K562 (cell line): ENCODE results near the gene PNPLA8. TPM values are rescaled to one million over a fixed set of nuclear protein-coding genes. Genes with fewer than 3 reads are reported as not detected.

Experiments
- FOXA3 ChIP-seq, 2 experiments: fragments of 450-650 bp in 1 of 2; sonication (generic) in 1 of 2; formaldehyde crosslinking; IDR thresholded peaks in 1 of 2; conservative IDR thresholded peaks in 1 of 2; 2 replicates each; pipeline versions ENCODE4 v1.4.0 to v1.8.0; 2020 to 2022; ENCODE audit warnings: mild to moderate bottlenecking in 2 of 2, missing genetic modification reagents in 1 of 2
- RBM15 ChIP-seq: fragments of 200-400 bp; formaldehyde crosslinking; IDR thresholded peaks from 2 replicates; pipeline ENCODE4 v1.6.1; 2018; ENCODE audit warnings: mild to moderate bottlenecking, low read length, moderate library complexity; ENCODE audit not compliant: insufficient read depth
- SNRNP70 ChIP-seq: fragments of 200-400 bp; formaldehyde crosslinking; optimal IDR thresholded peaks from 2 replicates; pipeline ENCODE3; 2017; ENCODE audit warnings: low read depth, low read length
- ZNF253 ChIP-seq: fragments of 250-450 bp; sonication (Bioruptor Pico); conservative IDR thresholded peaks from 2 replicates; pipeline ENCODE4 v1.6.1; 2021; ENCODE audit warnings: mild to moderate bottlenecking
- polyA plus RNA-seq, 8 experiments: library from polyadenylated mRNA; depleted of rRNA in 4 of 8; stranded (reverse) in 5 of 8; unstranded in 3 of 8; fragments of >200 nt; fragmentation: Nextera tagmentation in 2 of 8; fragmentation: Illumina TruSeq in 1 of 8; extraction: Ambion mirVana in 2 of 8; extraction: Trizol in 1 of 8; gene quantifications; 2 replicates each; pipeline versions ENCODE4 v1.2.1 to v1.2.3, GENCODE V29; 2011 to 2014; ENCODE audit warnings: inconsistent platforms in 1 of 8, missing spikeins in 1 of 8
- total RNA-seq, 7 experiments: library from RNA; depleted of rRNA in 6 of 7; stranded (reverse); fragments of >200 nt in 6 of 7; fragmentation: Illumina TruSeq in 2 of 7; extraction: Trizol in 2 of 7; gene quantifications; 2 replicates each; pipeline versions ENCODE4 v1.2.1 to v1.2.3, GENCODE V29; 2011 to 2021; ENCODE audit warnings: low replicate concordance in 1 of 7
- TF ChIP-seq, protein P1 (sequence below): fragments of 200-600 bp; sonication (generic); IDR thresholded peaks from one replicate; pipeline ENCODE4 v1.6.1; 2012; ENCODE audit warnings: mild to moderate bottlenecking, low read depth, low read length, inconsistent platforms
- TF ChIP-seq, protein P2 (sequence below): sonication (generic); formaldehyde crosslinking; IDR thresholded peaks from 2 replicates; pipeline ENCODE4 v1.8.0; 2023; ENCODE audit warnings: mild to moderate bottlenecking, missing genetic modification reagents
- TF ChIP-seq, protein P3 (sequence below): fragments of 450-650 bp; IDR thresholded peaks from 2 replicates; pipeline ENCODE4 v1.6.1; 2016; ENCODE audit warnings: mild to moderate bottlenecking
- TF ChIP-seq, protein P4 (sequence below): sonication (generic); formaldehyde crosslinking; IDR thresholded peaks from 2 replicates; pipeline ENCODE4 v1.8.0; 2022; ENCODE audit warnings: mild to moderate bottlenecking, missing genetic modification reagents, borderline replicate concordance

PNPLA8 gene
- total and polyA plus RNA-seq, 9 of the 15 experiments (the other 6 are each of a cell fraction or from before 2014, with no cell fraction given): 12.8 to 27.6 (median 16.3) TPM

DNA sequence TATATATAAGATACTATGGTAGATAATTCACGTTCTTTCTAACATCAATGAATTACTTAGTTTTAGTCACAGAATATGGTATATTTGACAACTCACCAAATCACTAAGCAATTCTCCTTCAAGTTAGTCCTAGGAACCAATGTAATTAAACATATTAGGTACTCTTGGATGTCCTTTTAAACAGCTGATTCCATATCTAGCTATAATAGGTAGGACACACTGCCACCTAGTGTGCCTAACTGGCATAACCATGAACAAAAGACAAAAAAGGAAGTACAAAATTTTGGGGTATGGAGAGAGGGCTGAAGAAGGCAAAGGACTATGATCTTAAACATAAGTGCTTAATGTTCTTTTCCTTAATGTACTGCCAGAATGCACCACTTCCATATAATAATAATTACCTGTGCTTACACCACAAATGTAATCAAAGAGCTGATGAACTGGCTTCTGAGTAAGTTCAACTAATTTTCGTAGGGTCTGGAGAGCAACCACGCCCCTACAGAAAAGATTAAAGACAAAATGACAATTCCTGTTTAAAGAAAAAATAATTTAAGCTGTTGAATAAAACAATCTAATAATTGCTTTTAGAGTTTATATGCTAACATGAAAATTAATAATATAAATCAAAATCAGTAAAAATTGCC lies 28.7 kb downstream of the PNPLA8 start (continued):
- TF ChIP-seq, protein P1, sequence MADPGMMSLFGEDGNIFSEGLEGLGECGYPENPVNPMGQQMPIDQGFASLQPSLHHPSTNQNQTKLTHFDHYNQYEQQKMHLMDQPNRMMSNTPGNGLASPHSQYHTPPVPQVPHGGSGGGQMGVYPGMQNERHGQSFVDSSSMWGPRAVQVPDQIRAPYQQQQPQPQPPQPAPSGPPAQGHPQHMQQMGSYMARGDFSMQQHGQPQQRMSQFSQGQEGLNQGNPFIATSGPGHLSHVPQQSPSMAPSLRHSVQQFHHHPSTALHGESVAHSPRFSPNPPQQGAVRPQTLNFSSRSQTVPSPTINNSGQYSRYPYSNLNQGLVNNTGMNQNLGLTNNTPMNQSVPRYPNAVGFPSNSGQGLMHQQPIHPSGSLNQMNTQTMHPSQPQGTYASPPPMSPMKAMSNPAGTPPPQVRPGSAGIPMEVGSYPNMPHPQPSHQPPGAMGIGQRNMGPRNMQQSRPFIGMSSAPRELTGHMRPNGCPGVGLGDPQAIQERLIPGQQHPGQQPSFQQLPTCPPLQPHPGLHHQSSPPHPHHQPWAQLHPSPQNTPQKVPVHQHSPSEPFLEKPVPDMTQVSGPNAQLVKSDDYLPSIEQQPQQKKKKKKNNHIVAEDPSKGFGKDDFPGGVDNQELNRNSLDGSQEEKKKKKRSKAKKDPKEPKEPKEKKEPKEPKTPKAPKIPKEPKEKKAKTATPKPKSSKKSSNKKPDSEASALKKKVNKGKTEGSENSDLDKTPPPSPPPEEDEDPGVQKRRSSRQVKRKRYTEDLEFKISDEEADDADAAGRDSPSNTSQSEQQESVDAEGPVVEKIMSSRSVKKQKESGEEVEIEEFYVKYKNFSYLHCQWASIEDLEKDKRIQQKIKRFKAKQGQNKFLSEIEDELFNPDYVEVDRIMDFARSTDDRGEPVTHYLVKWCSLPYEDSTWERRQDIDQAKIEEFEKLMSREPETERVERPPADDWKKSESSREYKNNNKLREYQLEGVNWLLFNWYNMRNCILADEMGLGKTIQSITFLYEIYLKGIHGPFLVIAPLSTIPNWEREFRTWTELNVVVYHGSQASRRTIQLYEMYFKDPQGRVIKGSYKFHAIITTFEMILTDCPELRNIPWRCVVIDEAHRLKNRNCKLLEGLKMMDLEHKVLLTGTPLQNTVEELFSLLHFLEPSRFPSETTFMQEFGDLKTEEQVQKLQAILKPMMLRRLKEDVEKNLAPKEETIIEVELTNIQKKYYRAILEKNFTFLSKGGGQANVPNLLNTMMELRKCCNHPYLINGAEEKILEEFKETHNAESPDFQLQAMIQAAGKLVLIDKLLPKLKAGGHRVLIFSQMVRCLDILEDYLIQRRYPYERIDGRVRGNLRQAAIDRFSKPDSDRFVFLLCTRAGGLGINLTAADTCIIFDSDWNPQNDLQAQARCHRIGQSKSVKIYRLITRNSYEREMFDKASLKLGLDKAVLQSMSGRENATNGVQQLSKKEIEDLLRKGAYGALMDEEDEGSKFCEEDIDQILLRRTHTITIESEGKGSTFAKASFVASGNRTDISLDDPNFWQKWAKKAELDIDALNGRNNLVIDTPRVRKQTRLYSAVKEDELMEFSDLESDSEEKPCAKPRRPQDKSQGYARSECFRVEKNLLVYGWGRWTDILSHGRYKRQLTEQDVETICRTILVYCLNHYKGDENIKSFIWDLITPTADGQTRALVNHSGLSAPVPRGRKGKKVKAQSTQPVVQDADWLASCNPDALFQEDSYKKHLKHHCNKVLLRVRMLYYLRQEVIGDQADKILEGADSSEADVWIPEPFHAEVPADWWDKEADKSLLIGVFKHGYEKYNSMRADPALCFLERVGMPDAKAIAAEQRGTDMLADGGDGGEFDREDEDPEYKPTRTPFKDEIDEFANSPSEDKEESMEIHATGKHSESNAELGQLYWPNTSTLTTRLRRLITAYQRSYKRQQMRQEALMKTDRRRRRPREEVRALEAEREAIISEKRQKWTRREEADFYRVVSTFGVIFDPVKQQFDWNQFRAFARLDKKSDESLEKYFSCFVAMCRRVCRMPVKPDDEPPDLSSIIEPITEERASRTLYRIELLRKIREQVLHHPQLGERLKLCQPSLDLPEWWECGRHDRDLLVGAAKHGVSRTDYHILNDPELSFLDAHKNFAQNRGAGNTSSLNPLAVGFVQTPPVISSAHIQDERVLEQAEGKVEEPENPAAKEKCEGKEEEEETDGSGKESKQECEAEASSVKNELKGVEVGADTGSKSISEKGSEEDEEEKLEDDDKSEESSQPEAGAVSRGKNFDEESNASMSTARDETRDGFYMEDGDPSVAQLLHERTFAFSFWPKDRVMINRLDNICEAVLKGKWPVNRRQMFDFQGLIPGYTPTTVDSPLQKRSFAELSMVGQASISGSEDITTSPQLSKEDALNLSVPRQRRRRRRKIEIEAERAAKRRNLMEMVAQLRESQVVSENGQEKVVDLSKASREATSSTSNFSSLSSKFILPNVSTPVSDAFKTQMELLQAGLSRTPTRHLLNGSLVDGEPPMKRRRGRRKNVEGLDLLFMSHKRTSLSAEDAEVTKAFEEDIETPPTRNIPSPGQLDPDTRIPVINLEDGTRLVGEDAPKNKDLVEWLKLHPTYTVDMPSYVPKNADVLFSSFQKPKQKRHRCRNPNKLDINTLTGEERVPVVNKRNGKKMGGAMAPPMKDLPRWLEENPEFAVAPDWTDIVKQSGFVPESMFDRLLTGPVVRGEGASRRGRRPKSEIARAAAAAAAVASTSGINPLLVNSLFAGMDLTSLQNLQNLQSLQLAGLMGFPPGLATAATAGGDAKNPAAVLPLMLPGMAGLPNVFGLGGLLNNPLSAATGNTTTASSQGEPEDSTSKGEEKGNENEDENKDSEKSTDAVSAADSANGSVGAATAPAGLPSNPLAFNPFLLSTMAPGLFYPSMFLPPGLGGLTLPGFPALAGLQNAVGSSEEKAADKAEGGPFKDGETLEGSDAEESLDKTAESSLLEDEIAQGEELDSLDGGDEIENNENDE: no peak
- TF ChIP-seq, protein P2, sequence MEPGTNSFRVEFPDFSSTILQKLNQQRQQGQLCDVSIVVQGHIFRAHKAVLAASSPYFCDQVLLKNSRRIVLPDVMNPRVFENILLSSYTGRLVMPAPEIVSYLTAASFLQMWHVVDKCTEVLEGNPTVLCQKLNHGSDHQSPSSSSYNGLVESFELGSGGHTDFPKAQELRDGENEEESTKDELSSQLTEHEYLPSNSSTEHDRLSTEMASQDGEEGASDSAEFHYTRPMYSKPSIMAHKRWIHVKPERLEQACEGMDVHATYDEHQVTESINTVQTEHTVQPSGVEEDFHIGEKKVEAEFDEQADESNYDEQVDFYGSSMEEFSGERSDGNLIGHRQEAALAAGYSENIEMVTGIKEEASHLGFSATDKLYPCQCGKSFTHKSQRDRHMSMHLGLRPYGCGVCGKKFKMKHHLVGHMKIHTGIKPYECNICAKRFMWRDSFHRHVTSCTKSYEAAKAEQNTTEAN (CRISPR knock-in tag): no peak
- TF ChIP-seq SNRNP70: no peak
- 0 out of 4 replicates have a peak, but pooled peaks of 1 of the 2 experiments have one; percentile 14 for TF ChIP-seq FOXA3 (CRISPR knock-in tag; conservative IDR thresholded peaks at IDR 0.05 in 1 of 2, IDR thresholded peaks at IDR 0.05 in 1 of 2)
- TF ChIP-seq, protein P3, sequence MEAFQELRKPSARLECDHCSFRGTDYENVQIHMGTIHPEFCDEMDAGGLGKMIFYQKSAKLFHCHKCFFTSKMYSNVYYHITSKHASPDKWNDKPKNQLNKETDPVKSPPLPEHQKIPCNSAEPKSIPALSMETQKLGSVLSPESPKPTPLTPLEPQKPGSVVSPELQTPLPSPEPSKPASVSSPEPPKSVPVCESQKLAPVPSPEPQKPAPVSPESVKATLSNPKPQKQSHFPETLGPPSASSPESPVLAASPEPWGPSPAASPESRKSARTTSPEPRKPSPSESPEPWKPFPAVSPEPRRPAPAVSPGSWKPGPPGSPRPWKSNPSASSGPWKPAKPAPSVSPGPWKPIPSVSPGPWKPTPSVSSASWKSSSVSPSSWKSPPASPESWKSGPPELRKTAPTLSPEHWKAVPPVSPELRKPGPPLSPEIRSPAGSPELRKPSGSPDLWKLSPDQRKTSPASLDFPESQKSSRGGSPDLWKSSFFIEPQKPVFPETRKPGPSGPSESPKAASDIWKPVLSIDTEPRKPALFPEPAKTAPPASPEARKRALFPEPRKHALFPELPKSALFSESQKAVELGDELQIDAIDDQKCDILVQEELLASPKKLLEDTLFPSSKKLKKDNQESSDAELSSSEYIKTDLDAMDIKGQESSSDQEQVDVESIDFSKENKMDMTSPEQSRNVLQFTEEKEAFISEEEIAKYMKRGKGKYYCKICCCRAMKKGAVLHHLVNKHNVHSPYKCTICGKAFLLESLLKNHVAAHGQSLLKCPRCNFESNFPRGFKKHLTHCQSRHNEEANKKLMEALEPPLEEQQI: peak; percentile 51; the same call in 1 of the 2 replicates
- TF ChIP-seq ZNF253 (CRISPR knock-in tag): no peak
- no peak for TF ChIP-seq RBM15
- TF ChIP-seq, protein P4, sequence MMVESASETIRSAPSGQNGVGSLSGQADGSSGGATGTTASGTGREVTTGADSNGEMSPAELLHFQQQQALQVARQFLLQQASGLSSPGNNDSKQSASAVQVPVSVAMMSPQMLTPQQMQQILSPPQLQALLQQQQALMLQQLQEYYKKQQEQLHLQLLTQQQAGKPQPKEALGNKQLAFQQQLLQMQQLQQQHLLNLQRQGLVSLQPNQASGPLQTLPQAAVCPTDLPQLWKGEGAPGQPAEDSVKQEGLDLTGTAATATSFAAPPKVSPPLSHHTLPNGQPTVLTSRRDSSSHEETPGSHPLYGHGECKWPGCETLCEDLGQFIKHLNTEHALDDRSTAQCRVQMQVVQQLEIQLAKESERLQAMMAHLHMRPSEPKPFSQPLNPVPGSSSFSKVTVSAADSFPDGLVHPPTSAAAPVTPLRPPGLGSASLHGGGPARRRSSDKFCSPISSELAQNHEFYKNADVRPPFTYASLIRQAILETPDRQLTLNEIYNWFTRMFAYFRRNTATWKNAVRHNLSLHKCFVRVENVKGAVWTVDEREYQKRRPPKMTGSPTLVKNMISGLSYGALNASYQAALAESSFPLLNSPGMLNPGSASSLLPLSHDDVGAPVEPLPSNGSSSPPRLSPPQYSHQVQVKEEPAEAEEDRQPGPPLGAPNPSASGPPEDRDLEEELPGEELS (CRISPR knock-in tag): no peak
